ENCODE measurements around the gene GLG1.
"Not testable (repeated sequence)": the region's sequence is repeated elsewhere in the genome, so short reads cannot be mapped to it uniquely, and the experiment has no call there.

Gene GLG1

GRCh38 chr16:74524926-74525325 lies 82.0 kb downstream of the GLG1 start:
- no peak for FAIRE-seq

GRCh38 chr16:74524117-74524516 lies 82.8 kb downstream of the GLG1 start:
- FAIRE-seq = no peak

GRCh38 chr16:74523706-74524105 lies 83.2 kb downstream of the GLG1 start:
- FAIRE-seq = not testable (repeated sequence)

- FAIRE-seq = no peak
Observed at GRCh38 chr16:74522160-74522559, 84.8 kb downstream of the GLG1 start.

- no peak for FAIRE-seq
Observed at GRCh38 chr16:74521691-74522090, 85.2 kb downstream of the GLG1 start.

- FAIRE-seq = not testable (repeated sequence)
Observed at GRCh38 chr16:74518934-74519333, 88.0 kb downstream of the GLG1 start.

GRCh38 chr16:74511961-74512360 lies 95.0 kb downstream of the GLG1 start:
- no peak for FAIRE-seq

GRCh38 chr16:74505011-74505410 lies 101.9 kb downstream of the GLG1 start:
- no peak for FAIRE-seq

- no peak for FAIRE-seq
Observed at GRCh38 chr16:74503412-74503811, 103.5 kb downstream of the GLG1 start.

- FAIRE-seq = no peak
Observed at GRCh38 chr16:74501484-74502478, 105.1 kb downstream of the GLG1 start.

GRCh38 chr16:74500907-74501306 lies 106.0 kb downstream of the GLG1 start:
- no peak for FAIRE-seq

- no peak for FAIRE-seq
Observed at GRCh38 chr16:74499114-74499513, 107.8 kb downstream of the GLG1 start.

GRCh38 chr16:74497761-74498160 lies 109.2 kb downstream of the GLG1 start:
- FAIRE-seq = no peak

GRCh38 chr16:74496054-74496453 lies 110.9 kb downstream of the GLG1 start:
- no peak for FAIRE-seq

GRCh38 chr16:74492976-74493375 lies 113.9 kb downstream of the GLG1 start:
- FAIRE-seq = no peak

- FAIRE-seq = no peak
Observed at GRCh38 chr16:74487634-74488495, 119.0 kb downstream of the GLG1 start.

GRCh38 chr16:74485916-74486315 lies 121.0 kb downstream of the GLG1 start:
- FAIRE-seq = no peak

- no peak for FAIRE-seq
Observed at GRCh38 chr16:74480150-74481029, 126.5 kb downstream of the GLG1 start.

GRCh38 chr16:74477226-74477625 lies 129.7 kb downstream of the GLG1 start:
- FAIRE-seq = no peak

GRCh38 chr16:74474416-74474815 lies 132.5 kb downstream of the GLG1 start:
- no peak for FAIRE-seq

- no peak for FAIRE-seq
Observed at GRCh38 chr16:74472540-74472939, 134.4 kb downstream of the GLG1 start.

- FAIRE-seq = no peak
Observed at GRCh38 chr16:74472010-74472409, 134.9 kb downstream of the GLG1 start.

Data from TTC549 (cell line).